GM12891 (cell line): ENCODE measurements around the gene PROCR.

ENCODE experiments used
- POLR2A ChIP-seq: IDR thresholded peaks from 2 replicates; pipeline ENCODE4 v1.6.1; 2011; ENCODE audit warnings: low read depth, low read length, control low read depth
- POLR2AphosphoS5 ChIP-seq: IDR thresholded peaks from 2 replicates; pipeline ENCODE4 v1.6.1; 2011; ENCODE audit warnings: low read depth, low read length, control low read depth
- TAF1 ChIP-seq: IDR thresholded peaks from 2 replicates; pipeline ENCODE4 v1.6.1; 2011; ENCODE audit warnings: low read depth, low read length, control low read depth

DNA sequence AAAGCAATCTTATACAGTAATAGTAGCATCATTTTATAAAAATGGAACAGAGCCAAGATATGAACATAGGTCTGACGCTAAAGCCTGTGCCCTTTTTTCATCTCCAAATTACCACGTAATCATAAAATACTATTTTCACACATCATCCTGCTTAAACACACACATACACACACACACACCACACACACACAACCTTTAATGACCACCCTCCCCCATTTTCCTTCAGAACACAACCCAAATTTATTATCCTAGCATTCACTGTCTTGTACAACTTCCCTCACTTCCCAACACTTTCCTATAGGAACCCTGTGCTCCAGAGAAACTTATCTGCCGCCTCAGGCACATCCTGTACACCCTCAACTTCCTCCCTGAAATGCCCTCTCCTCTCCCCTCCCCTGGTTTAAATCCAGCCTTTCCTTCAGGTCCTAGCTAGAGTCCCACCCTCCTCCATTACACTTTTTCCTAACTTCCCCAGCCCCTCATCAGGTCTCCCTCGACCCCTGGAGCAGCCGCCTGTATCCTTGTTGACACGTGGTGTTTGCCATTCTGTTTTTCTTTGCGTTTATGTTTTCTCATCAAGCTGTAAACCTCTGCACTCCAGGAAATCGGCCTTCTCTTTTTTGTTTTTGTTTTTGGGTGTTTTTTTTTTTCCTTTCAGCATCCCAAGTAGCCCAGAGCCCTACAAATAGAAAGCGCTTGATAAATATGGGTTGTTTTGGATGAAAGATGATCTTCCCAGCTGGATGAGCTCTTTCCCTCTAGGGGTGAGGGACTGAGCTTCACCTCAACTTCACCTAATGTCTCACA, 53.6 kb downstream of the PROCR start:
- TF ChIP-seq POLR2AphosphoS5 (no peak), POLR2A (no peak), TAF1 (no peak)
